Measurements from ENCODE around the gene HPSE2. TPM values are rescaled to one million over a fixed set of nuclear protein-coding genes. Genes with fewer than 3 reads are reported as not detected.
"Not testable (repeated sequence)": the region's sequence is repeated elsewhere in the genome, so short reads cannot be mapped to it uniquely, and the experiment has no call there.

HPSE2 gene
- total RNA-seq, 2 donors from 2014 or later, result 1.0 to 1.8 TPM

GRCh38 chr10:98910546-98910945 is 325.1 kb downstream of the HPSE2 start:
- Histone ChIP-seq H3K4me3 (no peak overlapping the region), H3K9me3 (no peaks in the 10 kb centered on the region), H3K27ac (no peak overlapping the region), H3K36me3 (no peaks in the 10 kb centered on the region), H3K9ac (ENCODE audit: low read depth in 2 of 2, low read length in 2 of 2) (no peak overlapping the region), H3K4me1 (no peaks in the 10 kb centered on the region), H3K27me3 (no peaks in the 10 kb centered on the region)
- TF ChIP-seq CTCF (IDR thresholded peaks at IDR 0.05), result no peak
- intact Hi-C loops (cut with DNase I), result no loop called here
- DNase-seq, result no peak

GRCh38 chr10:98910048-98910447 is 325.6 kb downstream of the HPSE2 start:
- DNase-seq, result no peak
- H3K9ac ChIP-seq (ENCODE audit: low read depth in 2 of 2, low read length in 2 of 2), result no peak overlapping the region
- H3K27ac ChIP-seq, result no peak overlapping the region
- no peak for TF ChIP-seq CTCF (IDR thresholded peaks at IDR 0.05)
- H3K4me1 ChIP-seq, result no peaks in the 10 kb centered on the region
- no peaks in the 10 kb centered on the region for H3K36me3 ChIP-seq
- intact Hi-C loops (cut with DNase I), result no loop called here
- no peaks in the 10 kb centered on the region for H3K9me3 ChIP-seq
- H3K4me3 ChIP-seq, result no peak overlapping the region
- H3K27me3 ChIP-seq, result no peaks in the 10 kb centered on the region

- Histone ChIP-seq H3K27me3 (no peaks in the 10 kb centered on the region), H3K4me3 (no peak overlapping the region), H3K4me1 (no peaks in the 10 kb centered on the region), H3K9ac (ENCODE audit: low read depth in 2 of 2, low read length in 2 of 2) (no peak overlapping the region), H3K9me3 (no peaks in the 10 kb centered on the region), H3K36me3 (no peaks in the 10 kb centered on the region), H3K27ac (no peak overlapping the region)
- intact Hi-C loops (cut with DNase I), result no loop called here
- no peak for TF ChIP-seq CTCF (IDR thresholded peaks at IDR 0.05)
- DNase-seq, result no peak
These were observed 326.8 kb downstream of the HPSE2 start for GRCh38 chr10:98908868-98909267.

- DNase-seq; H3K4me3 ChIP-seq; H3K36me3 ChIP-seq; intact Hi-C loops (cut with DNase I); H3K9me3 ChIP-seq; H3K27ac ChIP-seq; H3K4me1 ChIP-seq; H3K27me3 ChIP-seq; H3K9ac ChIP-seq (ENCODE audit: low read depth in 2 of 2, low read length in 2 of 2): not testable (repeated sequence)
These were observed 327.4 kb downstream of the HPSE2 start for GRCh38 chr10:98908247-98908646.

GRCh38 chr10:98901441-98902110 is 334.1 kb downstream of the HPSE2 start:
- Histone ChIP-seq H3K27me3 (no peaks in the 10 kb centered on the region), H3K4me3 (no peak overlapping the region), H3K9me3 (no peaks in the 10 kb centered on the region), H3K36me3 (no peaks in the 10 kb centered on the region), H3K27ac (no peak overlapping the region), H3K9ac (ENCODE audit: low read depth in 2 of 2, low read length in 2 of 2) (no peak overlapping the region), H3K4me1 (no peaks in the 10 kb centered on the region)
- intact Hi-C loops (cut with DNase I), result no loop called here
- no peak for TF ChIP-seq CTCF (IDR thresholded peaks at IDR 0.05)
- DNase-seq, result no peak

GRCh38 chr10:98899018-98899417 is 336.6 kb downstream of the HPSE2 start:
- Histone ChIP-seq H3K27ac (no peak overlapping the region), H3K4me1 (no peaks in the 10 kb centered on the region), H3K9ac (ENCODE audit: low read depth in 2 of 2, low read length in 2 of 2) (no peak overlapping the region), H3K36me3 (no peaks in the 10 kb centered on the region), H3K27me3 (no peaks in the 10 kb centered on the region), H3K4me3 (no peak overlapping the region), H3K9me3 (no peaks in the 10 kb centered on the region)
- DNase-seq, result no peak
- TF ChIP-seq CTCF (IDR thresholded peaks at IDR 0.05), result no peak
- intact Hi-C loops (cut with DNase I), result no loop called here

All from colonic mucosa (tissue), 4 donors.